ENCODE results near the gene MERTK.

- no peak for TF ChIP-seq CTCF (IDR thresholded peaks at IDR 0.05)
- TF ChIP-seq POLR2A (IDR thresholded peaks at IDR 0.05) = no peak
These were observed 96.7 kb downstream of the MERTK start for GRCh38 chr2:111995148-111995547.

Data from gastroesophageal sphincter (tissue), 3 donors.